ENCODE data around the gene RHCE.
"Not testable (repeated sequence)": the region's sequence is repeated elsewhere in the genome, so short reads cannot be mapped to it uniquely, and the experiment has no call there.

RHCE gene

DNA sequence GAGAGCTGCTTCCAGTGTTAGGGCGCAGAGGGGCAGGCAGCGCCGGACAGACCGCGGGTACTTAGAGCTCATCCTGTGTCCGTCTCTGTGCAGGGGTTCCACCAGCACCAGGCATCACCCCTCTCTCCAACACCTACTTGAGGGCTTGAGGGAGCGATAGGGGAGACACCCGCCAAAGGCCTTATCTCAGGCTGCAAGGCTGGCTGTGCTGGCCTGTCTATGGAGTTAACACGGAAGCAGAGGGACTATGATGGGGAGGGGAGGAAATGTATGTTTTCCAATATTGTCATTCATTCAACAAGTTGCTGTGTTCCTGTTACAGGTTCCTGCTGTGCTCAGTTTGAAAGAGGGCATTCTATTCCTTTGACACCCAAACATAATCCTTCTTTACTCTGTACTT is at the start of gene RHCE:
Gene RHCE (minus strand): TSS at position 111 of the 400 bp plus-strand sequence. CDS start 39 bp downstream, at position 72.
- DNase-seq: peak; percentile 85 to 95
- peak; percentile 67 for TF ChIP-seq POLR2A (IDR thresholded peaks at IDR 0.05; ENCODE audit: low read length)

DNA sequence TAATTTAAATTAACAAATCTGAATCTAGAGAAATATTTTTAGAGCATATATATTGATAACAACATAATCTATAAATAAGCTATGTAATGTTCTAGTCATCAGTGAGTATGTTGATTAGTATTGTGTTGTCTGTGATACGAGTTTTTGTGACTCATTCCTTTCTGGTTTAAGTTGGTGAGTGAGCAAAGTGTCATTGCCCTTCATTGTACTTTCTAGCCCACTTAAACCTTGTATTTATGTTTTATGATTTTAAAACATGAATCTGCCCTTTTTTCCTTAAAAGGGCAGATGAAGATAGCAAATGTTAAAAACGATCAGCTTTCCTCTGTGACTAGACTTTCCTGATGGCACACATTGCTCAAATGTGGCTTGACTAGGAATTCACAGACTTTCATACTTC is 48.6 kb upstream of the RHCE start:
- no peak for TF ChIP-seq GATA1 (IDR thresholded peaks at IDR 0.05; ENCODE audit: low read depth, low read length)
- TF ChIP-seq POLR2A (IDR thresholded peaks at IDR 0.05; ENCODE audit: low read length): no peak
- no peak for DNase-seq

DNA sequence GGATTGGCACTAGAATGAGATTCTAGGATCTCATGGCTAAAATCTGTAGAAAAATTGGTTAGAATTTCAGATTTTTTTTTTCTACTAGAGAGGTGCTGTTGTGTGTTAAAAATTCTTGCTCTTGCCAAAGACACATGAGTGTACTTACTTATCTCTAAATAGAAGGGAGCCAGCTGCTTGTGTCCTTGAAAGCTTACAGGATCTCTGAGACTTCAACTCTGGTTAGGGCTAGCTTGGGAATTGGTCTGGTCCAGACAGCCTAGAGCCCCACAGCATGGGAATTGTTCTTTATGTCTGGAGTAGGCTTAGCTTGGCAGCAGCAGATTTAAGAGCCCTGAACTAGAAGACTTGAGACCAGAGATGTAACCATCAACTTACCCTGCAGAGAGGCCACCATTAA is 47.4 kb upstream of the RHCE start:
- DNase-seq: peak in 1 of 2 experiments; percentile 53
- TF ChIP-seq POLR2A (IDR thresholded peaks at IDR 0.05; ENCODE audit: low read length) (no peak), GATA1 (IDR thresholded peaks at IDR 0.05; ENCODE audit: low read depth, low read length) (no peak)

DNA sequence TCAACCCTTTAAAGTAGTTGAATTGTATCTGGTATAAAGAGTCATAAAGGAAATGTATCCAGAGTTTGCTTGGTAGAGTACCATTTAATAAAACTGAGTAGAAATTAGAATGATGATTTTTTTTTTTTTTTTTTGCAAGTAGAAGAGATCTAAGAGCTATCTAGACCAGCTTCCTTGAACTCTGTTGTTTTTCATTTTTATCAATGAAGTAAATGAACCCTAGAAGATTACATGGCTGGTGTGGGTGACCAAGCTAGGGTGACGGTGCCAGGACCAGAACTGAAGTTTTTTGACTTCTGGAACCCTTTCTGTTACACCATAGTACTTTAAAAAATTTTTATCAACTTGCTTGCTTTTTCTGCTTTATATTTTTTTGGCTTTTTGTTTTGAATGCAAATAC is 47.0 kb upstream of the RHCE start:
- TF ChIP-seq POLR2A (IDR thresholded peaks at IDR 0.05; ENCODE audit: low read length) (no peak), GATA1 (IDR thresholded peaks at IDR 0.05; ENCODE audit: low read depth, low read length) (no peak)
- peak in 1 of 2 experiments; percentile 40 for DNase-seq

DNA sequence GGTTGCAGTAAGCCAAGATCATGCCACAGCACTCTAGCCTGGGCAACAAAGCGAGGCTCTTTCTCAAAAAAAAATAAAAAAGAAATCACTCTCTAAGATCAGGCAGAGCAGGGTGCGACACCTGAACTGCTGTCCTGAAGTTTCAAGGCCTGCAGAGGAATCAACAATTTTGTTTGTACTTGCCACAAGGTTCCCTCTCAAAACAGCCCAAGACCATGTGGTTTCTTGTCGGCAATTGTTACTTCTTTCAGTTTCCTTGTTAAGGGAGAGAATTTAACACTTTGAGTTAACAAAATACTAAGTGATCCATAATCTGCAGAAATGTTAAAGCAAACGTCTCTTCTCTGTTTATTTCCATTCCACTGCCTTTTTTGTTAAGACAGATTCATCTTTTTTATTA is 46.6 kb upstream of the RHCE start:
- no peak for TF ChIP-seq GATA1 (IDR thresholded peaks at IDR 0.05; ENCODE audit: low read depth, low read length)
- TF ChIP-seq POLR2A (IDR thresholded peaks at IDR 0.05; ENCODE audit: low read length): no peak
- no peak for DNase-seq

DNA sequence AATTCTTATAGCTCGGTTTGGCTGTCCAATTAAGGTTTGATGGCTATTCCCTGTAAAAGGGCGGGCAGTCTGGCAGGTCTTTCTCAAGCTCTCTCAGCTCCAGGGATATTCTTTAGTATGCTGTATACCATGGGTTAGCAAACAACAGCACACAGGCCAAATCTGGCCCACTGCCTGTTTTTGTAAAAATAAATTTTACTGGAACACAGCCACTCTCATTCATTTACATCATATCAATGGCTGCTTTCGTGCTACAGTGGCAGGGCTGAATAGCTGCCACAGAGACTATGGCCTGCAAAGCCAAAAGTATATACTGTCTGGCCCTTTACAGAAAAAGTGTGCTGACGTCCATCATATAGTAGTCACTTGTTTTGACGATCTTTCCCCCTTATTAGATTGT is 42.1 kb upstream of the RHCE start:
- TF ChIP-seq POLR2A (IDR thresholded peaks at IDR 0.05; ENCODE audit: low read length) (no peak), GATA1 (IDR thresholded peaks at IDR 0.05; ENCODE audit: low read depth, low read length) (no peak)
- no peak for DNase-seq

DNA sequence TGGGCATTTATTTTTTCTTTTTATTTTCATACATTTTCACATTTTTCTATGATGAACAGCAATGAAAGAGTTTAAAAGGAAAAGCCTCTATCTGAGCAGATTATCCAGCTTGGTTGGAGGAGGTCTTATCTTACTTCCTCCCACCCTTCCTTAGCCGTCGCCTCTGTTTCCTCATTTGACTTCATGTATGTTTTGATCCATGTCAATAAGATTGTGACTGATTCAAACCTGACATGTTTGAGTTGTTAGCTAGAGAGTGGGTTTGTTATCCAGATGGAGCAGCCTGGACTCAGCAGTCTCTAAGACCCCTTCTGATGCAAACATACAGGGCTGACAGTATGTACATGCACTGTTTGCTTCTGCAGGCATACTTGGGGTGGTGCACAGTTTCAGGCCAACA is 41.2 kb upstream of the RHCE start:
- DNase-seq: peak in 1 of 2 experiments; percentile 22
- TF ChIP-seq GATA1 (IDR thresholded peaks at IDR 0.05; ENCODE audit: low read depth, low read length) (no peak), POLR2A (IDR thresholded peaks at IDR 0.05; ENCODE audit: low read length) (no peak)

DNA sequence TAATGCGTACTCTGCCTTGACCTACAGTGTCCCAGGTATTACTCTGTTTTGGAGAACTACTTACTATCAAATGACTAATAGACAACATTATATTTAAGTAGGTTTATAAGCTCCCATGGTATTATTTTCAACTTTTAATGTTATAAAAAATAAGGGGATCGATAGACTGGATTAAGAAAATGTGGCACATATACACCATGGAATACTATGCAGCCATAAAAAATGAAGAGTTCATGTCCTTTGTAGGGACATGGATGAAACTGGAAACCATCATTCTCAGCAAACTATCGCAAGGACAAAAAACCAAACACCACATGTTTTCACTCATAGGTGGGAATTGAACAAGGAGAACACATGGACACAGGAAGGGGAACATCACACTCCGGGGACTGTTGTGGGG is 40.2 kb upstream of the RHCE start:
- DNase-seq: not testable (repeated sequence)

DNA sequence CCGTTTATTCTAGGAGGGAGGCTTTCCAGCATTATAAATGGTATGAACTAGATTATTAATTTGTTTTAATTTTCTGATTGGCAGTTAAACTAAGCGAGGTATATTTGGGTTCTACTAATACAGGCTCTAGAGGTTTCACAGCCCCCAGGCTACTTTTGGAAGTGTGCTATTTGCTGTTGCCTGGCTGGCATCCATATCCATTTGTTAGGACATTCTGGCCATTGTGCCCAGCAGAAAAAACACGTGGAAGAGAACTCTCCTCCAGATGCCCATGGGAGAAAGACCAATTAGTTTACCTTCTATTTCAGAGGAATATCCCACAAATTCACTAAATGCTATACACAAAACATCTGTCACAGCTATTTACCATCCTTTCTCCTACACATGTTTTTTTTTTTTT is 39.4 kb upstream of the RHCE start:
- DNase-seq: no peak
- TF ChIP-seq GATA1 (IDR thresholded peaks at IDR 0.05; ENCODE audit: low read depth, low read length) (no peak), POLR2A (IDR thresholded peaks at IDR 0.05; ENCODE audit: low read length) (no peak)

DNA sequence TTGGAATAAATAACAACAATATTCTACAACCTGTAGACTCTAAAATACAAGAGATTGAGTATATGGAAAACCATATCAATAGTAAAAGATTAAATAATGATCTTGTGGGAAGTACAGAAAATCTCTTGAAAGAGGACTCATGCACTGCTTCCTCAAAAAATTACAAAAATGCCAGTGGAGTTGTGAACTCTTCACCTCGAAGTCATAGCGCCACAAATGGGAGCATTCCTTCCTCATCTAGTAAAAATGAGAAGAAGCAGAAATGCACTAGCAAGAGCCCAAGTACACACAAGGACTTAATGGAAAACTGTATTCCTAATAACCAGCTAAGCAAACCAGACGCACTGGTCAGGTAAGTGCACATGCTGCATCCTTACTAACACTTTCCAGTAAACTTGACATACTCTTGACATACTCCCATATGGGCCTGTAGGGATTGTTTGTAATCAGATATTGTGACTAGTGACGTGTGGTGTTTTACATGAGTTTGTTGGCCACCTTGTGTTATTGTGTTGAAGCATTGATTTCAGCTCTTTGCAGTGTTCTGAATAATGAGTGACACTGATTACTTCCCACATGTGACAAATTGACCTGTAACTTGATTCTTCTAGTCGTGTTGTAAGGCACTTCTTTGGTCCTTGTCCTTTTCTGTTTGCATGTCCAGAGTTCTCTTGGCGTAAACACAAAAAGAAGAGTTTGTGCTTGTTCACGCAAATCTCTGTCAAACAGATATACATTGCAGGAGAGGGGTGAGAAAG is 38.1 kb upstream of the RHCE start:
- TF ChIP-seq POLR2A (IDR thresholded peaks at IDR 0.05; ENCODE audit: low read length) (no peak), GATA1 (IDR thresholded peaks at IDR 0.05; ENCODE audit: low read depth, low read length) (no peak)
- no peak for DNase-seq

DNA sequence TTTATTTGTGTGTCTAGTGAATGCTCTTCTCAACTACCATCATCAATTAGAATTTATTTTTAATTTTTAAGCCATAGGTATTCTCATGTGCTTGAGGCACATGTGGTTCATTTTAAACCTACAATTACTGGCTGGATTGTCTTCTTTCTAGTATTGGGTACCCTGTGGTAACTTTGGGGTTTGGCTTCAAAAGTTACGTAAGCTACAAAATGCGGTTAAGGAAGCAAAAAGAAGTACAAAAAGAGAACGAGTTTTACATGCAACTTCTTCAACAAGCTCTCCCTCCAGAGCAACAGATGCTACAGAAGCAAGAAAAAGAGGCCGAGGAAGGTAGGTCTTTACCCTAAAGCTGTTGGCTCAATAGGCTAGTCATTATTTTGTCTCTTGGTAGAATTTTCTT is 35.9 kb upstream of the RHCE start:
- no peak for TF ChIP-seq POLR2A (IDR thresholded peaks at IDR 0.05; ENCODE audit: low read length)
- no peak for TF ChIP-seq GATA1 (IDR thresholded peaks at IDR 0.05; ENCODE audit: low read depth, low read length)
- no peak for DNase-seq

DNA sequence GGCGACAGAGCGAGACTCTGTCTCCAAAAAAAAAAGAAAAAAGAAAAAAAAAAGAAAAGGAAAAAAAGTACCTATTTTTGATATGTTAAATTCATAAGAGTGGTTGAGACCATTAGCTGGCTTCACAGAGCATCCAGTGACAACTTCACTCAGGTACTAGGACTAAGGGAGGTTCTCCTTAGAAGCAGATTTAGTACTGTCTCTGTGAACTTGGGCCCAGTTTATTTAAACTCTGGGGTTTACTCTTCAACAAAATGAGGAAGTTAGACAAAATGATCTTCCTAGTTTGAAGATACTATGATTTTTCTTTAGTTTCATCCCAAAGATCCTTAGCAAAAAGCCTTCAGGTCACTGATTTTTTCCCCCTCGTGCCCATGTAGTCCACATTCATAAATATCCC is 31.3 kb upstream of the RHCE start:
- TF ChIP-seq GATA1 (IDR thresholded peaks at IDR 0.05; ENCODE audit: low read depth, low read length) (no peak), POLR2A (IDR thresholded peaks at IDR 0.05; ENCODE audit: low read length) (no peak)
- no peak for DNase-seq

DNA sequence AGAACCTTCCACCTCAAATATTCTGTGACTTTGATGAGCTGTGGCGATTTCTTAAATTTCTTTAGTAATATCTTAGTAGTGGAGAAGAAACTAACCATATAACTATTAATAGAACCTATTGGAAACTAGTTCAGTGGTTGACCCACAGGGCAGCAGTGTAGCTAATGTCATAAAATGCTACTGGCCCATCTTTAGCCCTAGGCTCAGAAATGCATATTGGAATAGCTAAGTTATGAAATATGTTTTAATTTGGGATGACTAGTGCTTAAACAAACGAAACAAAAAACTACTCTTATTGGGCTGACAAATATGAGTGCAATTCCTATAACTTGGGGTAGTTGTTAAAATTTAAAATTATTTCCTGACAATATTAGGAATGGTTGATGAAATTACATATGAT is 30.3 kb upstream of the RHCE start:
- TF ChIP-seq POLR2A (IDR thresholded peaks at IDR 0.05; ENCODE audit: low read length) (no peak), GATA1 (IDR thresholded peaks at IDR 0.05; ENCODE audit: low read depth, low read length) (no peak)
- no peak for DNase-seq

DNA sequence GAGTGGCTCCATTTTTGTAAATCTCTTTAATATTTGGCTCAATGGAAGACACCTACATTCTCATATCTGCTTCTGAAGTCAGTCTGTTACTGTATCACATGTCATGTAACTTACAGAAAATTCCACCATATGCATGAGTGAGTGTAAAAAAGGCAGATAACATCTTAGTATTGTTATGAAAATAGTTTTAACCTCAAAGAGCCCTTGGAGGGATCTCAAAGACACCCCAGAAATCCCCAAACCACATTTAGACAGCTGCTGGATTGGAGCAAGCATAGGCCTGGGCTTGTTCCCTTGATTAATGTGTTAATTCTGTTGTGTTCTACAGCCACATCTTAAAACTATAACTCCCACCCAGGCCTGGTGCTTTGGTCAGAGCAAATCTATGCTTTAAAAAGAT is 26.9 kb upstream of the RHCE start:
- DNase-seq: no peak
- no peak for TF ChIP-seq POLR2A (IDR thresholded peaks at IDR 0.05; ENCODE audit: low read length)
- TF ChIP-seq GATA1 (IDR thresholded peaks at IDR 0.05; ENCODE audit: low read depth, low read length): no peak

DNA sequence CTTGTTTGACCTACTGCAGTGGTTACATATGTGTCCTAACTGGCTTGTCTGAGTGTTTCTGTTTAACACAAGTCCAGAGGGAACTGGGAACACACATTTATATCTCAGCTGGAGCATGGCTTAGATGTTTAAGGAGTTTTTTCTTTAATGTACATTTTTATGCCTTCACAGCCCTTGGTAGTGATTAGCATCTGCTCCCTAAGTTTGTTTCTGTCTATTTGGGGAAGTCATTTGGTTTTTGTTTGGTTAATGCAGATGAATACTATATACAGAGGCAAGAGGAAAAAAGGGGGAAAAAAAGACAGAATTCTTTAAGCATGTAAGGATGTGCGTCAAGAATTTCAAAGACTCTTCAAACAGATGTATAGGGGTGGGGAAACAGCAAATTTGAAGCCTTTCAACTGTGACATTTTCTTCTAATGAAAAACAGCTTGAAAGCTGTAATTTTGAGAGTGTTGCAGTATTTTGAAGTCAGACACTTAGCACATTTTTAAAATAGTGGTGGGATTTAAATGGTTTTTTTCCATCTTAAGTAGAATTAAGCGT is 25.4 kb upstream of the RHCE start:
- TF ChIP-seq POLR2A (IDR thresholded peaks at IDR 0.05; ENCODE audit: low read length) (no peak), GATA1 (IDR thresholded peaks at IDR 0.05; ENCODE audit: low read depth, low read length) (no peak)
- DNase-seq: no peak

DNA sequence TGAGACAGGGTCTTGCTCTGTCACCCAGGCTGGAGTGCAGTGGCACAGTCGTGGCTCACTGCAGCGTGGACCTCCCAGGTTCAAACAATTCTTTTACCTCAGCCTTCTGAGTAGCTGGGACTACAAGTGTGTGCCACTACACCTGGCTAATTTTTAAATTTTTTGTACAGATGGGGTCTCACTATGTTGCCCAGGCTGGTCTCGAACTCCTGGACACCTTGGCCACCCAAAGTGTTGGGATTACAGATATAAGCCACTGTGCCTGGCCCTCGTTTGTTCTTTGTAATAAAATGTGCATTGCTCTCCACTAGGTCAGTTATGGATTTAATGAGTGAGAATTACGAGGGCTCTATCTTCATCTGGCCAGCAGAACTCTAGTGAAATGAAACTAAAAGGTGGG is 24.0 kb upstream of the RHCE start:
- not testable (repeated sequence) for DNase-seq
